MM.1S (cell line): ENCODE results near the gene SLC16A13.

Source experiments
- DNase-seq: peaks from one replicate; pipeline ENCODE4 v3.0.0-alpha.2; 2015
- H2AFZ ChIP-seq: fragments of 300-600 bp; sonication (generic); 2 replicates; pipeline ENCODE4 v1.6.0; 2016; ENCODE audit warnings: antibody characterized with exemption, low read length
- H3F3A ChIP-seq: fragments of 300-600 bp; sonication (generic); 2 replicates; pipeline ENCODE4 v1.6.1; 2016; ENCODE audit warnings: mild to moderate bottlenecking, antibody characterized with exemption, low read length, moderate library complexity, mixed read lengths; ENCODE audit not compliant: insufficient read depth
- H3K27ac ChIP-seq: fragments of 300-600 bp; sonication (generic); 2 replicates; pipeline ENCODE4 v1.5.1; 2016; ENCODE audit warnings: mild to moderate bottlenecking, low read length
- H3K27me3 ChIP-seq: fragments of 300-600 bp; sonication (generic); replicated peaks from 2 replicates; pipeline ENCODE4 v1.6.0; 2016; ENCODE audit warnings: low read length; ENCODE audit not compliant: insufficient read depth
- H3K36me3 ChIP-seq: fragments of 300-600 bp; sonication (generic); replicated peaks from 2 replicates; pipeline ENCODE4 v1.6.1; 2016; ENCODE audit warnings: mild to moderate bottlenecking, low read length, mixed read lengths; ENCODE audit not compliant: insufficient read depth
- H3K4me1 ChIP-seq: fragments of 300-600 bp; sonication (generic); 2 replicates; pipeline ENCODE4 v1.6.1; 2016; ENCODE audit warnings: low read length, mixed read lengths
- H3K4me2 ChIP-seq: fragments of 300-600 bp; sonication (generic); 2 replicates; pipeline ENCODE4 v1.6.0; 2016; ENCODE audit warnings: low read depth, low read length
- H3K4me3 ChIP-seq: fragments of 300-600 bp; sonication (generic); 2 replicates; pipeline ENCODE4 v1.5.1; 2016; ENCODE audit warnings: low read length, mixed read lengths
- H3K79me2 ChIP-seq: fragments of 300-600 bp; sonication (generic); 2 replicates; pipeline ENCODE4 v1.6.1; 2016; ENCODE audit warnings: mixed run types, low read length, mixed read lengths
- H3K9ac ChIP-seq: fragments of 300-600 bp; sonication (generic); 2 replicates; pipeline ENCODE4 v1.6.1; 2016; ENCODE audit warnings: low read length, mixed read lengths
- H3K9me2 ChIP-seq: fragments of 300-600 bp; sonication (generic); replicated peaks from 2 replicates; pipeline ENCODE4 v1.6.1; 2016; ENCODE audit warnings: mild to moderate bottlenecking, low read length, mixed read lengths; ENCODE audit not compliant: insufficient read depth
- H3K9me3 ChIP-seq: fragments of 300-600 bp; sonication (generic); replicated peaks from 2 replicates; pipeline ENCODE4 v1.6.1; 2016; ENCODE audit warnings: mild to moderate bottlenecking, low read length, mixed read lengths; ENCODE audit not compliant: insufficient read depth
- H4K20me1 ChIP-seq: fragments of 300-600 bp; sonication (generic); 2 replicates; pipeline ENCODE4 v1.6.1; 2016; ENCODE audit warnings: mild to moderate bottlenecking, low read length, moderate library complexity, mixed read lengths; ENCODE audit not compliant: insufficient read depth
- EZH2 ChIP-seq: fragments of 300-600 bp; sonication (generic); optimal IDR thresholded peaks from 2 replicates; pipeline ENCODE3; 2017; ENCODE audit warnings: low read depth, mild to moderate bottlenecking, antibody characterized with exemption, low read length, mixed read lengths
- EZH2phosphoT487 ChIP-seq: fragments of 300-600 bp; sonication (generic); IDR thresholded peaks from 2 replicates; pipeline ENCODE4 v1.6.1; 2018; ENCODE audit warnings: antibody characterized with exemption, low read length
- TF ChIP-seq, protein P1 (sequence below): fragments of 300-600 bp; sonication (generic); IDR thresholded peaks from 2 replicates; pipeline ENCODE4 v1.5.1; 2016; ENCODE audit warnings: antibody characterized with exemption, low read length, mixed read lengths

SLC16A13 gene

DNA sequence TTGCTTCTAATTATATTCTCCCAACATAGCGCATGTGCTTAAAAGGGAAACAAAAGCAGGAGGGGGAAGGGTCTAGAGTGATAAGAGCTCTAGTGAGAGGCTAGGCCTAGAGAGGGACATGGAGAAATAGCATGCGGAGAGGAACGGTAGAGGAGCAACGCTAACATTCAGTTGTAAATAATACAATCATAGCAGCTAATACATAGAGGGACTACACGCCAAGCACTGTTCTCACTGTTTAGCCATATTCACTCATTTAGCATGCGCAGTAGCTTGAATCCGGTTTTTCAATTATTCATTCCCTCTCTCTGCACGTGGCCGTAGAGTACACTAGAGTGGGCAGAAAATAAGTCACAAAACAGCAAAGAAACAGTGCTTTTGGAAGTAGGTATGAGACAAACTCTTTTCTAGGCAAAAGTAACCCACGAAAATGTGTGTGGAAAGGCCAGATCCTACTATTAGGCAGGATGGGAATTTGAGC, 41.7 kb upstream of the SLC16A13 start:
- no peaks in the 10 kb centered on the region for H3K9me2 ChIP-seq
- no peaks in the 10 kb centered on the region for H4K20me1 ChIP-seq

DNA sequence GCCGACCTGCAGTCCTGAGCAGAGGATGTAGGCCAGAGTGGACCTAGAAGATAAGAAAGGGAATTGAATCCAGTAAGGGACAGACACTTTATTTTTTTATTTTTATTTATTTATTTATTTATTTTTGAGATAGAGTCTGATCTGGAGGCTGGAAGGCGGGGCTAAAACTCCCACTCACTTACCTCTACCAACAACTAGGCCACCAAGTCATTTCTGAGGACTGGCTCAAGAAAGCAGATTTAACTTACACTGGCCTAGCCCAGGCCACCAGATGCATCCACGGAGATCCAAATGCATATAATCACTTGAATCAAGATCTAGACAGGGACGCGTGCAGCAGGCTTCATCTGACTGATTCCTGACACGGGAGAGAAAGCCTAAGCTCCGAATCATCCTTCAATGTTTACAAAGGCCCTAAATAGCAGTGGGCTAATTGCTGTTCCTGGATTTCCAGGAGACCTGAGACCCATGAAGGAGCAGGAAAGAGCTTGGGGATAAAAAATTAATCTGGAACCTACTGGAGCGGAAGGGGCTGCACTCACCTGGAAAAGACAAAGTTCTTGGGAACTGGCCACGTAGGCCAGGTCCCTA, 41.1 kb upstream of the SLC16A13 start:
- DNase-seq, result no peak
- no peaks in the 10 kb centered on the region for H4K20me1 ChIP-seq
- no peak overlapping the region for H3K4me2 ChIP-seq
- H2AFZ ChIP-seq, result no peak overlapping the region
- no peak overlapping the region for H3K27ac ChIP-seq
- TF ChIP-seq EZH2 (no peak), EZH2phosphoT487 (no peak)
- TF ChIP-seq, protein P1, sequence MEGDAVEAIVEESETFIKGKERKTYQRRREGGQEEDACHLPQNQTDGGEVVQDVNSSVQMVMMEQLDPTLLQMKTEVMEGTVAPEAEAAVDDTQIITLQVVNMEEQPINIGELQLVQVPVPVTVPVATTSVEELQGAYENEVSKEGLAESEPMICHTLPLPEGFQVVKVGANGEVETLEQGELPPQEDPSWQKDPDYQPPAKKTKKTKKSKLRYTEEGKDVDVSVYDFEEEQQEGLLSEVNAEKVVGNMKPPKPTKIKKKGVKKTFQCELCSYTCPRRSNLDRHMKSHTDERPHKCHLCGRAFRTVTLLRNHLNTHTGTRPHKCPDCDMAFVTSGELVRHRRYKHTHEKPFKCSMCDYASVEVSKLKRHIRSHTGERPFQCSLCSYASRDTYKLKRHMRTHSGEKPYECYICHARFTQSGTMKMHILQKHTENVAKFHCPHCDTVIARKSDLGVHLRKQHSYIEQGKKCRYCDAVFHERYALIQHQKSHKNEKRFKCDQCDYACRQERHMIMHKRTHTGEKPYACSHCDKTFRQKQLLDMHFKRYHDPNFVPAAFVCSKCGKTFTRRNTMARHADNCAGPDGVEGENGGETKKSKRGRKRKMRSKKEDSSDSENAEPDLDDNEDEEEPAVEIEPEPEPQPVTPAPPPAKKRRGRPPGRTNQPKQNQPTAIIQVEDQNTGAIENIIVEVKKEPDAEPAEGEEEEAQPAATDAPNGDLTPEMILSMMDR, result no peak
- H3K4me1 ChIP-seq, result no peaks in the 10 kb centered on the region
- no peak overlapping the region for H3K9ac ChIP-seq
- no peaks in the 10 kb centered on the region for H3K79me2 ChIP-seq
- H3K9me2 ChIP-seq, result no peaks in the 10 kb centered on the region
- no peaks in the 10 kb centered on the region for H3F3A ChIP-seq
- H3K27me3 ChIP-seq, result no peaks in the 10 kb centered on the region
- H3K36me3 ChIP-seq, result no peaks in the 10 kb centered on the region
- no peaks in the 10 kb centered on the region for H3K9me3 ChIP-seq
- H3K4me3 ChIP-seq, result no peak overlapping the region

More for the DNA sequence above, 41.7 kb upstream of the SLC16A13 start:
- H3K79me2 ChIP-seq, result no peaks in the 10 kb centered on the region
- H3K36me3 ChIP-seq, result no peaks in the 10 kb centered on the region
- no peak overlapping the region for H2AFZ ChIP-seq
- TF ChIP-seq EZH2phosphoT487 (no peak), EZH2 (no peak)
- TF ChIP-seq, protein P1, result no peak
- H3K4me1 ChIP-seq, result no peaks in the 10 kb centered on the region
- no peak overlapping the region for H3K4me3 ChIP-seq
- no peak for DNase-seq
- no peaks in the 10 kb centered on the region for H3F3A ChIP-seq
- H3K27ac ChIP-seq, result no peak overlapping the region
- H3K9me3 ChIP-seq, result no peaks in the 10 kb centered on the region
- H3K9ac ChIP-seq, result no peak overlapping the region
- H3K27me3 ChIP-seq, result no peaks in the 10 kb centered on the region
- no peak overlapping the region for H3K4me2 ChIP-seq

DNA sequence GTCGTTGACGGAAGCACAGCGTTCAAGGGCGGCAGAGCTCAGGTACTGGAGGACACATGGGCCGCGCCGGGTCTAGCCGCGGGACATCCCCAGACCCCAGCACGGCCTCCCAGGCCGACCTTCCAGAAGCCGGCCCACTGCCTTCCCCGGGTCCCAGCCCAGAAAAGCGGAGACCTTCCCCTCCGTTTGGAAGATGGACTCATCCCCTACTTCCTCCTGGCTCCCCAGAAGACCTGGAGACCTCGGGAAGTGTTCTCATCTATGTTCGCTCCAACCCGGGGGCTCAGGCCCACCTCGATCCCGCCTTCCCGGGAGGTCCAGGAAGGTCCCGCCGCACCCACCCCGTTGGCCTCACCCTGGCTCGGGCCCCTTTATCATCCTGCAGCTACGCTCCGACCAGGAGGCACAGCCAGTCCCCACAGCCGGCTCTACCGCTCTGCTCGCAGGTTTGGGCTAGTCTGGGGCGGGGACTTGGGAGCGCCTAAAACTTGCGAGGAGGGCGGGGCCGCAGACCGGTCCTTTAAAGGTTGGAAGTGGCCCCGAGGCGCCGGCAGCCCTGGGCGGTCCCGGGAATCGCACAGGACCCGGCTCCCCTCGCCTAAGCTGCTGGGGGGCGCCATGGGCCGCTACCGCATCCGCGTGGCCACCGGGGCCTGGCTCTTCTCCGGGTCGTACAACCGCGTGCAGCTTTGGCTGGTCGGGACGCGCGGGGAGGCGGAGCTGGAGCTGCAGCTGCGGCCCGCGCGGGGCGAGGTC, 40.1 kb upstream of the SLC16A13 start, which contains the start of gene ALOX12:
ALOX12 (plus strand) TSS at position 550 of the 756 bp plus-strand sequence; CDS start at position 619, 69 bp downstream.
- H3K4me3 ChIP-seq, result no peak within 1 kb of the TSS
- H2AFZ ChIP-seq, result no peak within 1 kb of the TSS
- no peaks in the 10 kb centered on the region for H3K79me2 ChIP-seq
- no peaks in the 10 kb centered on the region for H3K9me3 ChIP-seq
- H3K27me3 ChIP-seq, result no peaks in the 10 kb centered on the region
- no peaks in the 10 kb centered on the region for H3K36me3 ChIP-seq
- H4K20me1 ChIP-seq, result no peaks in the 10 kb centered on the region
- H3K9me2 ChIP-seq, result no peaks in the 10 kb centered on the region
- no peak for DNase-seq
- TF ChIP-seq, protein P1, result no peak
- TF ChIP-seq EZH2phosphoT487 (no peak), EZH2 (no peak)
- H3K27ac ChIP-seq, result no peak within 1 kb of the TSS
- no peaks in the 10 kb centered on the region for H3F3A ChIP-seq
- no peaks in the 10 kb centered on the region for H3K4me1 ChIP-seq
- H3K4me2 ChIP-seq, result no peak within 1 kb of the TSS
- H3K9ac ChIP-seq, result no peak within 1 kb of the TSS
